Measurements from ENCODE around the gene NT5DC2. TPM values are rescaled to one million over a fixed set of nuclear protein-coding genes. Genes with fewer than 3 reads are reported as not detected.

Gene NT5DC2
- total RNA-seq, 2 donors from 2014 or later, result 59.7 to 166 TPM

DNA sequence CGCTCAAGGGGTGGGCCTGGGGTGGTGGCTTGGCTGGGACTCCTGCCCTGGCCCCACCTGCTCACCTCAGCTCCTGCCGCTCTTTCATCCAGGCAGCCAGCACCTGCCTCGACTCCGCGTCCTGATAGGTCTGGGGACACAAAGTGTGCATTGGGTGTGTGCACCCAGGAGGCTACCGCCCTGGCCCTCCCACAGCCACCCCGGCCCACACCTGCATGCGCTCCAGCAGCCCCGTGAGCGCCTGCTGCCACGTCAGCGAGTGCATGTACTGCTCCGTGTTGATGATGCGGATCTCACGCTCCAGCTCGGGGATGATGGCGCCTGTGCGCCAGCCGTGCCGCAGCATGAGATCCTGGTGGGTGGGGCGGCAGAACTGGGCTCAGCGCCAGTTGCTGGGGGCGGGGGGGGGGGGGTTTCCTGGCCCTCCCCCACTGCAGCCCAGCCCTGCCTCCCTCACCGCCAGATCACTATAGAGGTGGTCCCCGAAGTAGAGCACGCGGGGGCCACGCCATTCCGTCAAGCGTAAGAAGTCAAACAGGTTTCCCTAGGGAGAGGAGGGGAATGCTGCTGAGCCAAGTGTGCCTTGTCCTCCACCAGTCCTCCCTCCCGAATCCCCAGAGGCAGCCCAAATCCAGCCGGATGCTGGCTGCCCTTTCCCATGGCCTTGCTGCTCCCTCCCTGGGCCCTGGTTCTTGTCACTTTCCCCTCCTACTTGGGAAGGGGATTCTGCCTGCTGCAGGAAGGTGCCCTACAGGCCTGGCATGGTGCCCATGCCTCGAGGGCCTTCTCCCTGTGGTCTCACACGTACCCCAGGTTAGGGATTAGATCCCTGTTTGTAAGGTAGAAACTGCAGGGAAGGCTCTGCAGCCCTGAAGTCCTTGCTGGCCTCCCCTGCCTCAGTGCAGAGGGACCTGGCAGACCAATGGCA, 8.6 kb downstream of the NT5DC2 start:
- DNase-seq (ENCODE audit: low spot score) (peak; percentile 44), ATAC-seq (no peak)
- Mint-ChIP-seq H3K36me3 (no peaks in the 10 kb centered on the region), H3K4me3 (no peak overlapping the region), H3K27me3 (no peaks in the 10 kb centered on the region), H3K27ac (no peak overlapping the region), H3K4me1 (ENCODE audit: low read depth in 2 of 2) (peaks cover 0 to 4% of the 10 kb centered on the region in 2 donors), H3K9me3 (no peaks in the 10 kb centered on the region)

DNA sequence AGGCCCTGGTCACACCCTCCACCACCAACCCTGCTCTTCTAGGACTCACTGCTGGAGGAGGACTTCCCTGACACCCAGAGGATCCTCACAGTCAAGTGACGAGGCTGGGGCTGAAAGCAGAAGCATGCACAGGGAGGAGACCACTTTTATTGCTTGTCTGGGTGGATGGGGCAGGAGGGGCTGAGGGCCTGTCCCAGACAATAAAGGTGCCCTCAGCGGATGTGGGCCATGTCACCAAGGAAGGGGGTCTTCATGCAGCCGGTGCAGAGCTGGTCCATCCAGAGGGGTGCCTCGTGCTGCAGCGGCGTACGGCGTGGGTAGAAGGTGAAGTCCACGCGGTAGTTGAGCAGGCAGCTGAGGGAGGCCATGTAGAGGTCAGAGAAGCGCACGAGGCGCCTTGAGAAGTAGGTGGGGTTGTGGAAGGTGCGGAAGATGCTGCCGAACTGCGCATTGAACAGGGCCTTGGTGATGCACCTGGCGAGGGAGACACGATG, 9.4 kb downstream of the NT5DC2 start:
- no peaks in the 10 kb centered on the region for H3K36me3 Mint-ChIP-seq
- peaks cover 0 to 4% of the 10 kb centered on the region in 2 donors for H3K4me1 Mint-ChIP-seq (ENCODE audit: low read depth in 2 of 2)
- H3K9me3 Mint-ChIP-seq, result no peaks in the 10 kb centered on the region
- H3K4me3 Mint-ChIP-seq, result no peak overlapping the region
- H3K27ac Mint-ChIP-seq, result no peak overlapping the region
- DNase-seq (ENCODE audit: low spot score), result no peak
- ATAC-seq, result no peak
- no peaks in the 10 kb centered on the region for H3K27me3 Mint-ChIP-seq

DNA sequence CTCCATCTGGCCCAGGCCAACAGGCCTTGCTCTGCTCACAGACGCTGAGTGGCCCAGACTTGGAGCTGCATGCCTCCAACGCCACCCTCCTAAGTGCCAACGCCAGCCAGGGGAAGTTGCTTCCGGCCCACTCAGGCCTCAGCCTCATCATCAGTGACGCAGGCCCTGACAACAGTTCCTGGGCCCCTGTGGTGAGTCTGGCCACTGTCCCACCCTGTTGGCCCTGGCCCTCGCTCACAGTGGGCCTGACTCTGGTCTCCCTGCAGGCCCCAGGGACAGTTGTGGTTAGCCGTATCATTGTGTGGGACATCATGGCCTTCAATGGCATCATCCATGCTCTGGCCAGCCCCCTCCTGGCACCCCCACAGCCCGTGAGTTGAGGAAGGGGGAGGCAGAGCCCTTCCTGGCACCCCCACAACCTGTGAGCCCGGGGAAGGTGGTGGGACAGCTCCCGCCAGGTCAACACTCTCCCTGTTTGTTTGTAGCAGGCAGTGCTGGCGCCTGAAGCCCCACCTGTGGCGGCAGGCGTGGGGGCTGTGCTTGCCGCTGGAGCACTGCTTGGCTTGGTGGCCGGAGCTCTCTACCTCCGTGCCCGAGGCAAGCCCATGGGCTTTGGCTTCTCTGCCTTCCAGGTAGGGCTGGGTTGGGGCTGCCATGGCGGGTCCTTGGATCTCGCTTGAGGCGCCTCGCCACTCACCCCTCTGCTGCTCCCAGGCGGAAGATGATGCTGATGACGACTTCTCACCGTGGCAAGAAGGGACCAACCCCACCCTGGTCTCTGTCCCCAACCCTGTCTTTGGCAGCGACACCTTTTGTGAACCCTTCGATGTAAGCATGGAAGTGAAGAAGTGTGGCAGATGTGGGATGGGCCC, 10.0 kb downstream of the NT5DC2 start:
- DNase-seq (ENCODE audit: low spot score) (peak; percentile 59), ATAC-seq (no peak)
- Mint-ChIP-seq H3K36me3 (no peaks in the 10 kb centered on the region), H3K4me1 (ENCODE audit: low read depth in 2 of 2) (peaks cover 0 to 4% of the 10 kb centered on the region in 2 donors), H3K4me3 (no peak overlapping the region), H3K9me3 (no peaks in the 10 kb centered on the region), H3K27me3 (no peaks in the 10 kb centered on the region), H3K27ac (no peak overlapping the region)

DNA sequence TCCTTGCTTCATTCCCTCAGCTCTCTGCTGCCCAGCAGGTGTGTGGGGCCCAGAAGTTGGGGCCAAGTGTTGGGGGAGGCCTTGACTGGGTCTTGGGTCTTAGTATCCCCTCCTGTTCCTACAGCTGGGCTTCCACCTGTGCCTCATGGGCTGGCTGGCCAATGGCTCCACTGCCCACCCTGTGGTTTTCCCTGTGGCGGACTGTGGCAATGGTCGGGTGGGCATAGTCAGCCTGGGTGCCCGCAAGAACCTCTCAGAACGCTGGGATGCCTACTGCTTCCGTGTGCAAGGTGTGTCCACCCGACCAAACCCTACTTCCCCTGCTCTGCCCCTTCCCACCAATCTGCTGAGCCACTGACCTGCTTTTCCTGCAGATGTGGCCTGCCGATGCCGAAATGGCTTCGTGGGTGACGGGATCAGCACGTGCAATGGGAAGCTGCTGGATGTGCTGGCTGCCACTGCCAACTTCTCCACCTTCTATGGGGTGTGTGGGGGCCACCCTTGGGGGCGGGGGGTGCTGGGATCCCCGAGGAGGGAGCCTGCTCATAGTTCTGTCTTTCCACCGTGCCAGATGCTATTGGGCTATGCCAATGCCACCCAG, 10.9 kb downstream of the NT5DC2 start:
- DNase-seq (ENCODE audit: low spot score), result no peak
- Mint-ChIP-seq H3K4me1 (ENCODE audit: low read depth in 2 of 2) (peaks cover 0 to 4% of the 10 kb centered on the region in 2 donors), H3K36me3 (no peaks in the 10 kb centered on the region), H3K27ac (no peak overlapping the region), H3K9me3 (no peaks in the 10 kb centered on the region), H3K4me3 (no peak overlapping the region), H3K27me3 (no peaks in the 10 kb centered on the region)
- ATAC-seq, result no peak

DNA sequence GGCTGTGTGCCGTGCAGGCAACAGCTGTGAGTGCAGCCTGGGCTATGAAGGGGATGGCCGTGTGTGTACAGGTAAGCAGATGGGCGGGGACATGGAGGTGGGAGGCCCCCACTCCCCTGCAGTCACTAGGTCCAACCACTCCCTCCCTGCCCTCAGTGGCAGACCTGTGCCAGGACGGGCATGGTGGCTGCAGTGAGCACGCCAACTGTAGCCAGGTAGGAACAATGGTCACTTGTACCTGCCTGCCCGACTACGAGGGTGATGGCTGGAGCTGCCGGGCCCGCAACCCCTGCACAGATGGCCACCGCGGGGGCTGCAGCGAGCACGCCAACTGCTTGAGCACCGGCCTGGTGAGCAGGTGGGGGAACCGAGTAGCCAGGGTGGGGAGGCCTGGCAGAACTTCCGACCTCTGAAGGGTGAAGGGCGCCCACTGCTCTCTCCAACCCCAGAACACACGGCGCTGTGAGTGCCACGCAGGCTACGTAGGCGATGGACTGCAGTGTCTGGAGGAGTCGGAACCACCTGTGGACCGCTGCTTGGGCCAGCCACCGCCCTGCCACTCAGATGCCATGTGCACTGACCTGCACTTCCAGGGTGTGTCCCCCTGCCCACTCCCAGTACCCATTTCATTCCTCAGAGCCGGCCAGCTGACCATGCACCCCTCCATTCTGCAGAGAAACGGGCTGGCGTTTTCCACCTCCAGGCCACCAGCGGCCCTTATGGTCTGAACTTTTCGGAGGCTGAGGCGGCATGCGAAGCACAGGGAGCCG, 11.6 kb downstream of the NT5DC2 start:
- Mint-ChIP-seq H3K4me3 (no peak overlapping the region), H3K9me3 (no peaks in the 10 kb centered on the region), H3K27me3 (no peaks in the 10 kb centered on the region), H3K36me3 (no peaks in the 10 kb centered on the region), H3K27ac (no peak overlapping the region), H3K4me1 (ENCODE audit: low read depth in 2 of 2) (peaks cover 0 to 4% of the 10 kb centered on the region in 2 donors)
- DNase-seq (ENCODE audit: low spot score), result no peak
- ATAC-seq, result no peak

DNA sequence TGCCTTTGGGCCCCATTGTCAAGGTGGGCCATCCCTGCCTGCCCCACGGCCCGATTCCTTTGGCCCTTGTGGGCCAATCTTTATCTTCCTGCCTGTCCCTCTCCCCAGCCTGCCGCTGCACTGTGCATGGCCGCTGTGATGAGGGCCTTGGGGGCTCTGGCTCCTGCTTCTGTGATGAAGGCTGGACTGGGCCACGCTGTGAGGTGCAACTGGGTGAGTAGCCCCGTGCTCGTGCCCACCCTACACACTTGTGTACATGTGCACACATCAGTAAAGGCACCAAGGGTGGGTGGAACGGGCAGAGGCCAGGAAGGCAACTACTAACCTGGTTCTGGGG, 12.2 kb downstream of the NT5DC2 start:
- ATAC-seq (no peak), DNase-seq (ENCODE audit: low spot score) (no peak)
- Mint-ChIP-seq H3K4me3 (no peak overlapping the region), H3K27me3 (no peaks in the 10 kb centered on the region), H3K27ac (no peak overlapping the region), H3K9me3 (no peaks in the 10 kb centered on the region), H3K36me3 (no peaks in the 10 kb centered on the region), H3K4me1 (ENCODE audit: low read depth in 2 of 2) (peaks cover 0 to 4% of the 10 kb centered on the region in 2 donors)

DNA sequence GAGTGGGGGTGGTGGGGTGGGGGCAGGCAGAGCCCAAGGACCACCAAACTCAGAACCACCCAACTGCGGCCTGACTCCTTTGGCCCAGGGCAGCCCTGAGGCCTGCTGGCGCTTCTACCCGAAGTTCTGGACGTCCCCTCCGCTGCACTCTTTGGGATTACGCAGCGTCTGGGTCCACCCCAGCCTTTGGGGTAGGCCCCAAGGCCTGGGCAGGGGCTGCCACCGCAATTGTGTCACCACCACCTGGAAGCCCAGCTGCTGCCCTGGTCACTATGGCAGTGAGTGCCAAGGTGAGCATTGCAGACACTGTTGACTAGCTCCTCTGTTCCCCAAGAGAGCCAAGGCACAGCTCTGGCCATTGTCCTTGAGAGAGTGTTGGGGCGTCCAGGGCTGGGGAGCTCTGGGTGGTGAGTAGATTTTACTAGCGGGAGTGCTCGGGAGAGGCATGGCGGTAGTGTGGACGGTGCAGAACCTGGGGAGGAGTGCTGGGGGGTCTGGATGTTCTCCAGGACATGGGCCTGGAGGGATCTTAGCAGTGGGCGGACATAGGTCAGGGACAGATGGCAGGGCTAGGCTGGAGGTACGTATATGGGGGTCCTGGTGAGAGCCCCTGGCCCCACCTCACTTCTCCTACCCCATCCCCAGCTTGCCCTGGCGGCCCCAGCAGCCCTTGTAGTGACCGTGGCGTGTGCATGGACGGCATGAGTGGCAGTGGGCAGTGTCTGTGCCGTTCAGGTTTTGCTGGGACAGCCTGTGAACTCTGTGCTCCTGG, 12.8 kb downstream of the NT5DC2 start:
- ATAC-seq, result no peak
- peaks cover 0 to 4% of the 10 kb centered on the region in 2 donors for H3K4me1 Mint-ChIP-seq (ENCODE audit: low read depth in 2 of 2)
- no peaks in the 10 kb centered on the region for H3K36me3 Mint-ChIP-seq
- DNase-seq (ENCODE audit: low spot score), result no peak
- H3K27ac Mint-ChIP-seq, result no peak overlapping the region
- H3K27me3 Mint-ChIP-seq, result no peaks in the 10 kb centered on the region
- no peak overlapping the region for H3K4me3 Mint-ChIP-seq
- no peaks in the 10 kb centered on the region for H3K9me3 Mint-ChIP-seq

DNA sequence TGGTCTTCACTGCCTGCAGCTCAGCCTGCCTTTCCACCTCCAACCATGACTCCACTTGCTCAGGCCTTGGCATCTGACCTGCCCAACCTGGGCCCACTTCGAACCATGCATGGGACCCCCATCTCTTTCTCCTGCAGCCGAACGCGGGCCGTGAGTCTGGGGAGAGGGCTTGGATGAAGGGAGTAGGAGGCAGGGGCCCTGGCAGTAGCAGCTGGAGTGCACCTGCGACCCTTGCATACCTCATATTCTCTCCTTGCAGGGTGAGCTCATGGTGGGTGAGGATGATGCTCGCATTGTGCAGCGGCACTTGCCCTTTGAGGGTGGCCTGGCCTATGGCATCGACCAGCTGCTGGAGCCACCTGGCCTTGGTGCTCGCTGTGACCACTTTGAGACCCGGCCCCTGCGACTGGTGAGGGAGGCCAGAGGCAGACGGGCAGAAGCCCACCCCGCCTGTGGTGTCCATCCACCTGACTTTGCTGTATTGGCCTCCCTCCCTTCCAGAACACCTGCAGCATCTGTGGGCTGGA, 13.5 kb downstream of the NT5DC2 start:
- no peaks in the 10 kb centered on the region for H3K9me3 Mint-ChIP-seq
- H3K4me3 Mint-ChIP-seq, result no peak overlapping the region
- no peaks in the 10 kb centered on the region for H3K36me3 Mint-ChIP-seq
- no peak for DNase-seq (ENCODE audit: low spot score)
- peaks cover 0 to 4% of the 10 kb centered on the region in 2 donors for H3K4me1 Mint-ChIP-seq (ENCODE audit: low read depth in 2 of 2)
- no peaks in the 10 kb centered on the region for H3K27me3 Mint-ChIP-seq
- H3K27ac Mint-ChIP-seq, result no peak overlapping the region
- no peak for ATAC-seq

DNA sequence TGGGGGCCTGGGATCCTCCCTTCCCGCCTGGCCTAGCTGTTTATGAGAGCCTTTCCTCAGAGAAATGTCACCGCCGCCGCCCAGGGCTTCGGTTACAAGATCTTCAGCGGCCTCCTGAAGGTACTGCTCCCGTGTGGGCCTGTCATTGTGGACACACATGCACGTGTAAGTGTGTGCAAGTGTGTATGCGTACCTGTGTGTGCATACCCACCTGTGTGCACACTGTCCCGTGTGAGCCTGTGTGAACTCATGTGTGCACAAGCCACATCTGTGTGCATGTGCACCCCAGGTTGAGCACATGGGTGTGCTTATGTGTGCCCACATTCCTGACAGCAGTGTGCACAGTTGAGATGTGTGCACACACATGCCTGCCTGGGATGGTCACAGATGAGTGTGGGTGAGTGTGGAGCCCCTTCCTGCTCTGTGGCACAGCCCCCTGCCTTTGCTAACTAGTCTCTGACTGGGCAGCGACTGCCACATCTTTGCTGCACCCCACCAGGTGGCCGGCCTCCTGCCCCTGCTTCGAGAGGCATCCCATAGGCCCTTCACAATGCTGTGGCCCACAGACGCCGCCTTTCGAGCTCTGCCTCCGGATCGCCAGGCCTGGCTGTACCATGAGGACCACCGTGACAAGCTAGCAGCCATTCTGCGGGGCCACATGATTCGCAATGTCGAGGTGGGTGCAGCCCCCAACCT, 14.1 kb downstream of the NT5DC2 start:
- H3K36me3 Mint-ChIP-seq, result no peaks in the 10 kb centered on the region
- ATAC-seq (no peak), DNase-seq (ENCODE audit: low spot score) (no peak)
- no peak overlapping the region for H3K27ac Mint-ChIP-seq
- H3K9me3 Mint-ChIP-seq, result no peaks in the 10 kb centered on the region
- H3K27me3 Mint-ChIP-seq, result no peaks in the 10 kb centered on the region
- peaks cover 0 to 4% of the 10 kb centered on the region in 2 donors for H3K4me1 Mint-ChIP-seq (ENCODE audit: low read depth in 2 of 2)
- no peak overlapping the region for H3K4me3 Mint-ChIP-seq

DNA sequence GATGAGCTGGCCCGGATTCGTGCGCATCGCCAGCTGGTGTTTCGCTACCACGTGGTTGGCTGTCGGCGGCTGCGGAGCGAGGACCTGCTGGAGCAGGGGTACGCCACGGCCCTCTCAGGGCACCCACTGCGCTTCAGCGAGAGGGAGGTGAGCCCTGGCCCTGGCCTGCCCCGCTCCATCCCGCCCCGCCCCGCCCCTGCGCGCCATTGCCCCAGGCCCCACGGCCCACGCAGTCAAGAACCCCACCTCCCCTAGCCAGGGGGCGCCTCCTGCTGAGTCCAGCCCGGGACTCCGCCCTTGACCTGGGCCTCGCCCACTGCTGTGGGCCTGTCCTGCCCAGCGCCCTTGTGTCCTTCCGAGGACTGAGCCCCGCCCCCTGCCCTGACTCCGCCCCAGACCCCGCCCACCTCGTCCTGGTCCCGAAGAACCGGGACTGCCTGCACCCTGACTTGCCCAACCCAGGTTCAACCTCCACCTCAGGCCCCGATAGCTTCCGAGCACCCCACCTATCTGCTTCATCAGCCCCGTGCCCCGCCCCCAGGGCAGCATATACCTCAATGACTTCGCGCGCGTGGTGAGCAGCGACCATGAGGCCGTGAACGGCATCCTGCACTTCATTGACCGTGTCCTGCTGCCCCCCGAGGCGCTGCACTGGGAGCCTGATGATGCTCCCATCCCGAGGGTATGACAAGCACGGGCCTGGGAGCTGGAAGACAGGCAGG, 14.8 kb downstream of the NT5DC2 start:
- ATAC-seq, result no peak
- no peaks in the 10 kb centered on the region for H3K36me3 Mint-ChIP-seq

DNA sequence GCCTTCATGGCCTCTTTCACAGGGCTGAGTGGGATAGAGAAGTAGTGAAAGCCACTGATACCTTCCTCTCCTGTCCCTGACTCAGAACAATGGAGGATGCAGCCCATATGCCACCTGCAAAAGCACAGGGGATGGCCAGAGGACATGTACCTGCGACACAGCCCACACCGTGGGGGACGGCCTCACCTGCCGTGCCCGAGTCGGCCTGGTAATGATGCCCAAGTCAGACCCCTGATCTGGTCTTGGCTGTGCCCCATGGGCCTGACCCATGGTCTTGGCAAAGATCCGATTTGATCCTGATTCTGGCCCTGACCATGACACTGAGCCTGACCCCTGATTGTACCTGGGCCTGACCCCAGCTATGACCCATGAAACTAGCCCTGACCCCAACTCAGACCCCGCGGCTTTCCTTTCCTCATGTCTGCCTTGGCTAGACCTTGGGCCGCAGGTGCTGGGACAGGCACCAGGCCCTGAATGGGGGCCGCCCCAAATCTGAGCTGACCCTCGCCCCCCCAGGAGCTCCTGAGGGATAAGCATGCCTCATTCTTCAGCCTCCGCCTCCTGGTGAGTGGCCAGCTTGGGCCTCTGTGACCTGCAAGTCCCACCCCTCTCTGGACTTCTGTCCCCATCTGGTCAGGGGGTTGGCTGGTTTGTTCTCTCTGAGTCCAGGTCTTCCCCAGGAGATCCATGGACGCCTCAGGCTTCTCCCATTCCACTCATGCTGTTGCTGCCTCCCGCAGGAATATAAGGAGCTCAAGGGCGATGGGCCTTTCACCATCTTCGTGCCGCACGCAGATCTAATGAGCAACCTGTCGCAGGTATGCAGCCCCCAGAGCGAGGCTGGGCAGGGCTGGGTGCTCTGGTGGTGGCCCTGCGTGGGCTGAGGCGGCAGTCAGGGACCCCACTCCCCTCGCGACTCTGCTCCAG, 15.6 kb downstream of the NT5DC2 start:
- no peak overlapping the region for H3K27ac Mint-ChIP-seq
- no peaks in the 10 kb centered on the region for H3K36me3 Mint-ChIP-seq
- no peak for ATAC-seq
- H3K4me3 Mint-ChIP-seq, result no peak overlapping the region
- H3K27me3 Mint-ChIP-seq, result no peaks in the 10 kb centered on the region
- no peak for DNase-seq (ENCODE audit: low spot score)
- H3K4me1 Mint-ChIP-seq (ENCODE audit: low read depth in 2 of 2), result no peaks in the 10 kb centered on the region
- H3K9me3 Mint-ChIP-seq, result no peaks in the 10 kb centered on the region

More for the DNA sequence above, 14.8 kb downstream of the NT5DC2 start:
- Mint-ChIP-seq H3K9me3 (no peaks in the 10 kb centered on the region), H3K4me3 (no peak overlapping the region), H3K4me1 (ENCODE audit: low read depth in 2 of 2) (no peaks in the 10 kb centered on the region), H3K27me3 (no peaks in the 10 kb centered on the region), H3K27ac (no peak overlapping the region)
- DNase-seq (ENCODE audit: low spot score), result no peak

All from natural killer cell treated with Interleukin-12 subunit alpha and Interleukin-12 subunit beta and Interleukin-15 and Interleukin-18, amount 100 ng/mL, for 72 hours (primary cell).